HG02588 (cell line): ENCODE data around the gene HEXB.
"Not testable (repeated sequence)": the region's sequence is repeated elsewhere in the genome, so short reads cannot be mapped to it uniquely, and the experiment has no call there.

Source experiments
- ATAC-seq: cut with Tn5 transposase; IDR thresholded peaks from one replicate; pipeline ENCODE4 v1.9.1; 2021; ENCODE audit warnings: mild to moderate bottlenecking, moderate library complexity; ENCODE audit not compliant: unreplicated experiment

HEXB gene

DNA sequence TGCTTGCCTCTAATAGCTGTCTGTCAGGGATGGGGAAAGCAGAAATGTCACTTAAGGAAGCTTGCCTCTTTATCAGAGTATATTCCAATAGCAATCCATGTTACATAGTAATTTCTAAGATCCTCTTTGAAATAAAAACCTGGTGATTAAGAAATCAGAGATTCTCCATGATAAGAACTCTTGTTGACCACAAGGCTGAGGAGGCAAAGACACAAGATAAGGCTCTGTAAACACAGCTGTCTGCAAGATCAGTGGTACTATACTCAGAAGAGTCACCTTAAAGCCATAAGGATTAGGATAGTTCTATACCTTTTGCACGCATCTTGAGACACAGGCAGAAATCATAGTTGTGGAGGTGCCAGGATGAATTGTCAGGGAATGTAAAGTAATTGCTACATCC is 40.3 kb downstream of the HEXB start:
- ATAC-seq = no peak

DNA sequence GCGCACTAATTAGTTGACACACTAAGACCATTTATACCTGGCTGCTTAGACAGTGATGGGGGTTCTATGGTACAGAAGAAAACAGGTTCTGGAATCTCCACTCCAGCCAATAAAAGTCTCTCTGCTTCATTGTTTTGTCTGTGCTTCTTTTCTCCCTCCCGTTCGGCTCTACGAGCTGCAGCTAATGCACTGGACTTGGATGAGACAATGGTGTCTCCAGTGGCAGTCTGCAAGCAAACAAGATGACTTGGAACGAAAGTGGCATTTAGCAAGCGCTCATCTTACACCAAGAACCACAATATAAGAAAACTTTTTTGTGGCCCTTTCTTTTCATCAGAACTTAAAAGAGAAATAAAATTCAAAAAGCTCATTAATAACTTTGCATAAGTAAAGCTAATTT is 51.7 kb downstream of the HEXB start:
- ATAC-seq = no peak

DNA sequence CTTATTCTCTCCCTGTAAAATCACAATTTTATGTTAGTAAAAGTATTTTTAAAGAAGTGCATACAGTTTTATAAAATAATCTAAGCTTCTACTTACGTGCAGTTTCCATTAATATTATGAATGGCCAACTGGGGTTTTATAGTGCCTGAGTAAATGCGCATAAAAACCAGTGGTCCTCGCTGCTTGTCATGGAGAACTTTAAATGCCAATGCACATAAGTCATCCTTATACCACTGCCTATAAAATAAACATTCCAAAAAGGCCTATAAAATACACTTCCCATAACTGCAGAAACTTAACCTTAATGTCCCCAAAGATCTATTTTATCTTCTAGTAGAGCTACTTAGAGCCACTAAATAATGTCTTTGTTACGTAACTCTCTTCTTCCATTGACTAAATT is 53.4 kb downstream of the HEXB start:
- ATAC-seq = no peak

GRCh38 chr5:74748742-74749141 is 63.7 kb downstream of the HEXB start:
- ATAC-seq = not testable (repeated sequence)

DNA sequence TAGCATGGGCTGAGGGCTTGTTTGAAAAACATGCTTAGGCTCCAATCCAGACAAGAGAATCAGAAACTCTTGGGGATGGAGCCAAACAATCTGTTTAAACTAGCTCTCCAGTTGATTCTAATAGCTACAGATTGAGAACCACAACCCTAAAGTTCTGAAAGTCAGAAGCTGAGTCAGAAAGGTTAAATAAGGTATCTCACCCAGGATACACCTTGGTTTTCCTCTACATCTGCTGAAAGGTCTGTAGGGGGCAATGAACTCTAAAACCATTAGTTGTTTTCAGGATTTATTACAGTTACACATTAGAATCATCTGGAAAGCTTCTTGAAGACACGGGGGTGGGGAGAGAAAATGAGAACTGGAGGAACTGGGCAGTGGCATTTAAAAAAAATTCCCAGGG is 76.2 kb downstream of the HEXB start:
- ATAC-seq = no peak

GRCh38 chr5:74762599-74762998 is 77.6 kb downstream of the HEXB start:
- ATAC-seq = no peak

DNA sequence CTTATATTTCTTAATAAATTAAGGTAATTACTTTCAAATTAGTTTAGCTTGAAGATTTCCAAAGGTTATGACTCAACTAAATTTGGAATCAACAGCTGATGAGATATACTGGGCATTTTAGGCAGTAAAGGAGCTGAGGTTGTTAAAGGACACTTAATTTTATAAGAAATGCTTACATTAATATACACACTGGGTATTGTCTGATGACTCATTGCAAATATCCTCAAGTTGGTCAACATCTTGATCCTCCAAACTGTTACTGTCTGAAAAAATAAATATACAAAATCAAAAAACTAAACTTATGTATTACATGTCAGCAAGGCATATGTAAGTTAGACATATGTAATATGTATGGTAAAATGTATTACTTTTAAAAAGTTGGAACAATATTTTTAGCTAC is 78.5 kb downstream of the HEXB start:
- ATAC-seq = no peak

DNA sequence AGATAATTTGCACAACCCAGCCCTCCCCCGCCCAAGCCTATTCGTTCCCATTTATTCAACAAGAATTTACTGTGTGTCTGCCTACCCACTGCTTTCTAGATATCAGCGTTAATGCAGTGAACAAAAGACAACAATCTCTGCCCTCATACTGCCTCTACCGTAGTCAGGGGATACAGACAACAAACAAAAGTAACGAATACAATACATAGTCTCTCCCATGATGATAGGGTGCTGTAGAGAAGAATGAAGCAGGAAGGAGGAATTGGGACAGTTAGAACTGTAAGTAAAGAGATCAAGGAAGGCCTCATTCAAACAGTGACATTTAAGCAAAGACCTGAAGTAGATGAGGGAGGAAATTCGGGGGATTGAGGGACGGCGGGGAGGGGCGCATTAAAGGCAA is 80.2 kb downstream of the HEXB start:
- no peak for ATAC-seq

- no peak for ATAC-seq
Measured at GRCh38 chr5:74765929-74766328, 80.9 kb downstream of the HEXB start.

- ATAC-seq = peak; percentile 23
Measured at GRCh38 chr5:74766418-74766848, 81.4 kb downstream of the HEXB start.

DNA sequence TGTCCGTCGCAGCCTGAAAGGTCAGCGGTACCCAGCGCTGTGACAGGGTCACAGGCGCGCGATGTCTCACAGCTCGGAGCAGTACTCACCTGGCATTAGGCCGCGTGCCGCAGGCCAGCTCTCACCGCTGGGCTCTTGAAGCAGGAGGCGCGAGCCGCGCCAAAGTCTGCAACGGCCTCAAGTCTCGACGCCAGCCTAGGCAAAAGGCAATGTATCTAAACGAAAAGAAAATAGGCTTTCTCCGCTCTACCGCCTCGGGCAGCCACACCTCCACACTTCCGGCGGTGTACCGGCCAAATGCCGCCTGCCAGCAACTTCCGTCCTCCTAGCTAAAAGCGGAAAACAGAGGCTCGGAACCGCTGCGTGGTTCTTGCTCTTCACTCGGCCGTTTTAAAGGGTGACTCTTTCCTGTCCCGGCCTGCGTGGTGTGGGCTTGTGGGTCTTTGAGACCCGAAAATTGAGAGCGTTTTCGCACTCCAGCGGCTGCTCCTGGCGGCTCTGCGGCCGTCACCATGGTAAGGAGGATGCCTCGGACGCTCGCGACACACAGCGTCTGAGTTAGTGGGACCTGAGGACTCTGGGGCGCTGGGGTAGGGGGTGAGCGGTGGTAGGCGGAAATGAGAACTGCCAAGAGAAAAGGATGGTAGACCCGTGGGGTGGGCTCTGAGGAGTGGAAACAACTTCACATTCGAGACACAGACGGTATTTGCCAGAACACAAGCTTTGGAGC is 82.0 kb downstream of the HEXB start, which contains the start of the genes GFM2 and NSA2:
Gene GFM2, minus strand, starts transcription at position 269 of the 730 bp plus-strand sequence. CDS start 3,375 bp downstream, outside the sequence.
Gene NSA2, plus strand, starts transcription at position 401 of the 730 bp plus-strand sequence. Its CDS starts 112 bp downstream, at position 513.
- peak; percentile 88 for ATAC-seq

GRCh38 chr5:74767579-74767913 is 82.5 kb downstream of the HEXB start:
- ATAC-seq = peak; percentile 28
